NCI-H1092 (cell line): ENCODE results near the gene PLXNA2.

Experiments used
- DNase-seq: peaks from one replicate; lab custom pipeline; 2025; lab: John Stamatoyannopoulos, UW

The PLXNA2 gene

GRCh38 chr1:208041505-208041904 lies 202.7 kb downstream of the PLXNA2 start:
- no peak for DNase-seq

- no peak for DNase-seq
Measured at GRCh38 chr1:208040821-208041297, 203.3 kb downstream of the PLXNA2 start.

- no peak for DNase-seq
Measured at GRCh38 chr1:208039536-208040332, 204.4 kb downstream of the PLXNA2 start.

GRCh38 chr1:208038303-208038702 lies 205.9 kb downstream of the PLXNA2 start:
- no peak for DNase-seq

GRCh38 chr1:208036918-208037766 lies 207.0 kb downstream of the PLXNA2 start:
- DNase-seq, result no peak

GRCh38 chr1:208036106-208036808 lies 207.9 kb downstream of the PLXNA2 start:
- no peak for DNase-seq

- no peak for DNase-seq
Measured at GRCh38 chr1:208034135-208034534, 210.0 kb downstream of the PLXNA2 start.

GRCh38 chr1:208033236-208033635 lies 210.9 kb downstream of the PLXNA2 start:
- no peak for DNase-seq

GRCh38 chr1:208031932-208032320 lies 212.3 kb downstream of the PLXNA2 start:
- DNase-seq, result no peak

- DNase-seq, result no peak
Measured at GRCh38 chr1:208031316-208031931, 212.8 kb downstream of the PLXNA2 start.

- no peak for DNase-seq
Measured at GRCh38 chr1:208030288-208031091, 213.7 kb downstream of the PLXNA2 start.

GRCh38 chr1:208029381-208030287 lies 214.6 kb downstream of the PLXNA2 start:
- no peak for DNase-seq

GRCh38 chr1:208028526-208028925 lies 215.7 kb downstream of the PLXNA2 start:
- DNase-seq, result no peak

- no peak for DNase-seq
Measured at GRCh38 chr1:208027861-208028260, 216.3 kb downstream of the PLXNA2 start.

- no peak for DNase-seq
Measured at GRCh38 chr1:208026880-208027438, 217.2 kb downstream of the PLXNA2 start.

GRCh38 chr1:208025031-208025430 lies 219.2 kb downstream of the PLXNA2 start:
- no peak for DNase-seq

GRCh38 chr1:208024406-208024805 lies 219.8 kb downstream of the PLXNA2 start:
- no peak for DNase-seq

- no peak for DNase-seq
Measured at GRCh38 chr1:208019257-208019656, 224.9 kb downstream of the PLXNA2 start.

GRCh38 chr1:208015255-208015654 lies 228.9 kb downstream of the PLXNA2 start:
- DNase-seq, result no peak

GRCh38 chr1:208013210-208013609 lies 231.0 kb downstream of the PLXNA2 start:
- no peak for DNase-seq
